Stimulated activated CD4-positive, alpha-beta T cell treated with anti-CD3 and anti-CD28 coated beads, Interleukin-4, amount 100 ng/mL, for 4 hours (primary cell): ENCODE results near the gene RUFY3.
"Not testable (repeated sequence)": the region's sequence is repeated elsewhere in the genome, so short reads cannot be mapped to it uniquely, and the experiment has no call there.

Experiments used
- DNase-seq, 2 experiments: peaks; one replicate each; pipeline ENCODE4 v3.0.0-alpha.2; 2020

Gene RUFY3

DNA sequence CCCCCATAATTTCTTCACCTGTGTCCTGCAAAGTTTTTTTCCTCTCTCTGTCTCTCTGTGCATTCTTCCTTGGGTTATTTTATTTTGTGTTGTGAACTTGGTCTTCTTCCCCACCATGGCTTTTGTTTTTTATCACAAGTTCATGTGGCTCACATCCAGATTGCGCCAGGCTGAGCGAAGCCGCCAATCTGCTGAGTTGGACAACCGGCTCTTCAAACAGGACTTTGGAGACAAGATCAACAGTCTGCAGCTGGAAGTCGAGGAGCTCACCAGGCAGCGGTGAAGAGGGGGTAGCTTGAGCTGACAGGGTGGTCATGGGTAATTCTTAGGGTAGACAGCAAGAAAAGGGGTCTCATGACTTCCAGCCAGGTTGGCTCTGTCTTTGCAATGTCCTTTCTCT is 71.9 kb downstream of the RUFY3 start:
- DNase-seq: no peak

- DNase-seq: no peak
Observed at GRCh38 chr4:70801265-70801809, 79.6 kb downstream of the RUFY3 start.

DNA sequence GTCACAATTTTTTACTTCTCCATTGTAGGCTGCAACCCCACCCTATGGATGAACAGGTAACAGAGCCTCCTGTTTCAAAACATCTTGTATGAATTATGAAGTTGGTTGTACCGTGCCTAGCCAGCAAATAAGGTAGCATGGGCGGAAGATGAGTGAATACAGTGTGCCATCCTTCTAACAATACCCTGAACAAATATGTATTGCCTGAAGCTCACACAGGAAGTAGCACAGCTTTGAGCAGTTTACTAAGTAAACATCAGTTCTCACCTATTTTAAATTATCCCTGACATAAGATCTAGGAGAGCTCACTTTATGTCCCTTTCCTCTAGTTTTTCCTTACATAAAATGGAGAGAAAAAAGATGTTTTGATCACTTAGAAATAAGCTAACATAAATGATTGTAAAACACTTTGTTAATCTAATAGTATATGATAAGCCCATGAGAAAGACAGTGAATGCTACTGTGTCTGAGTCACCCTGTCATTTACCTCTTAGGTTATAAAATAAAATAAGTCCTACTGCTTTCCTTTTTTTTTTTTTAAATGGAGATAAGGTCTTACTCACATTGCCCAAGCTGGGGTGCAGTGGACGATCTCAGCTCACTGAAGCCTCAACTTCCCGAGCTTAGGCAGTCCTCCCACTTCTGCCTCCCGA is 81.3 kb downstream of the RUFY3 start:
- no peak for DNase-seq

DNA sequence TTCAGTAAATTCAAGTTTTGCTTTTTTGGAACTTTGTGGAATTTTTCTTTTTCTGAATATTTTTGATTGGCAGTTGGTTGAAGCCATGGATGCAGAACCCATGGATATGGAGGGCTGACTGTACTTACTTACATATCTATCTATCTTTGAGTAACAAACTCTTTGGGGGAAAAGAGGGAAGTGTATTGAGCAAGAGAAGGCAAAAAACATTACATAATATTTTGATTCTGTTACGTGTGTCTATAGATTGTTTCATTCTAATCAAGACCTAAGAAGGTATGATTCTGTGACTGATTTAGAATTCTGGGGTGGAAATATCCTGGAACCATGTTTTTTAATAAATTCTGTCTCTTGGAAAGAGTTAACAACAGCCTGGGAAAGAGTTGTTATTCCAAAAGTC is 86.4 kb downstream of the RUFY3 start:
- no peak for DNase-seq

- no peak for DNase-seq
Observed at GRCh38 chr4:70815370-70815769, 93.6 kb downstream of the RUFY3 start.

- DNase-seq: no peak
Observed at GRCh38 chr4:70816894-70817293, 95.1 kb downstream of the RUFY3 start.

DNA sequence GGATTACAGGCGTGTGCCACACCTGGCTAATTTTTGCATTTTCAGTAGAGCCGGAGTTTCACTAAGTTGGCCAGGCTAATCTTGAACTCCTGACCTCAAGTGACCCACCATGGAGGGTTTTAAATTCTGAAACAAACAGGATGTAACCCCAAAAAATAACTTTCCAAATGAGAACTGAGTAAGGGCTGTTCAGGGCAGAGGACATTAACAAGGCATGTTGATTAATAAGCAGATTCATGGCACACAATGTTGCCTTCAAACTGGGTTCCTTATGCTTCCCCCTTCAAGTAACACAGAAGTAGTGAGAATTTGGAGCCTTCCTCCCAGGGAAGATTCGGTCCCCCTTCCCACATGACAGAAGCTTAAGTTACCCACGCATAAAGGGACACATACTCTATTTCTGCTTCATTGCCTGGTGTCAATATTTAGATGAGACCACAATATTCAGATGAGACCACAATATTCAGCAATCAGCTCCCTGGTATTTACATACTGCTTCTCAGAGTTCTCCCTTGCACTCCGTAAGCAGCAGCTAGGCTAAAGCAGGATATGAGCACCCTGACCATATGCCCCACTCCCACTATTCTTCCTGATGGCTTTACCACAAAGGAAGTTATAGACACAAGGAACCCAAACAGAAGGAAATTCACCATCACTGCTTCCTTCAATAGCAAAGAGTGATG is 96.5 kb downstream of the RUFY3 start:
- DNase-seq: no peak

- DNase-seq: no peak
Observed at GRCh38 chr4:70818921-70819320, 97.2 kb downstream of the RUFY3 start.

DNA sequence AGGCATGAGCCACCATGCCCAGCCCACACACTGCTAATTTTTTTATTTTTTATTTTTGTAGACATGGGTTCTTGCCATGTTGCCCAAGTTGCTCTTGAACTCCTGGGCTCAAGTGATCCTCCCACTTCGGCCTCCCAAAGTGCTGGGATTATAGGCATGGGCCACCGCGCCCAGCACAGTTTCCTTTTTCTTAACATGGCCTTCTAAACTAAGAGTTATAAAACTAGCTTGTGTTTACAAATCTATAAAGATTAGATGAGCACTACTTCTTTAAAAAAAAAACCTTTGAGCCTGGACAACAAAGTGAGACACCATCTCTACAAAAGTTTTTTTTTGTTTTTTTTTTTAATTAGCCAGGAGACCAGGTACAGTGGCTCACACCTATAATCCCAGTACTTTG is 107.3 kb downstream of the RUFY3 start:
- DNase-seq: no peak

GRCh38 chr4:70829492-70829891 is 107.7 kb downstream of the RUFY3 start:
- no peak for DNase-seq

- DNase-seq: no peak
Observed at GRCh38 chr4:70830054-70830453, 108.3 kb downstream of the RUFY3 start.

DNA sequence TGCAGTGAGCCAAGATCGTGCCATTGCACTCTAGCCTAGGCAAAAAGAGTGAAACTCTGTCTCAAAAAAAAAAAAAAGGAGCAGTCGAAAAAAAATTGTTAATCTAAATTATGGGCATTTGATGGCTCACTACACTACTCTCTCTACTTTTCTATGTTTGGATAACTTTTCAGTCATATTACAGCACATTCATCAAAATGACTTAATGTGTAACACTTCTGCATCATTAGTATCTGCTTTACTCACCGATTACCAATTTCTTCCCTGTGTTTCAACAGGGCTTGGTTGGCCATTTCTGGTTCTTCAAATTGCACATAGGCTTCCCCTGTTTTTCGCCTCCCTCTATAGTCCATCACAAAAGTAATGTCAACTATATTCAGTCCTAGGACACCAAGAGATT is 109.5 kb downstream of the RUFY3 start:
- DNase-seq: no peak

DNA sequence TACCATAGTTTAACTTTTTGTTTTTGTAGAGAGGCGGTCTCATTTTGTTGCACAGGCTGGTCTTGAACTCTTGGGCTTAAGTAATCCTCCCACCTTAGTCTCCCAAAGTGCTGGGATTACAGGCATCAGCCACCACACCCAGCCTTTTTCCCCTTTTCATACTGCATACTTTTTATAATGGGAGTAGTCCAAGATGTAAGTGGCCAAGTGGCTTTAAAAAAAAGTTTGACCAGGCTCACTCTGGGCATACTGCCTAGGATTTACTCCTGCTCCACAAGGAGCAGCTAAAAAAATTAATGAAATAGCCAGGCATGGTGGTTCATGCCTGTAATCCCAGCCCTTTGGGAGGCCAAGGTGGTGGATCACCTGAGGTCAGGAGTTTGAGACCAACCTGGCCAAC is 111.9 kb downstream of the RUFY3 start:
- DNase-seq: no peak

GRCh38 chr4:70836081-70836480 is 114.3 kb downstream of the RUFY3 start:
- DNase-seq: no peak

DNA sequence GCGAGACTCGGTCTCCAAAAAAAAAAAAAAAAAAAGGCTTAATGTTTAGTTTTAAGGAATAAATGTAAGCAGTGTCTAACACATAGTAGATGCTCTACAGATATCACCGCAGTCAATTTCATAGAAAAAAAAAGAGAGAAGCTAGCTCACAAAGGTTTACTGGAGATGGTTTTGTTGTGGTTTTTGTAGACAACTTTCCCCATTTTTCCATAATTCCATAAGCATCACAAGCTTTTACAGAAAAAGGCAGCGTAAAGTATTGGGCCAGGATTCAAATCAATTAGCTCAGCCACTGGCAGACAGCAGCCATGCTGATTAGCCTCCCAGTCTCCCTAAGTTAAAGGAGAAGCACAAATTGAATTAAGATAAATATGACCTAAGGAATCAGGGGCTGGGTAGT is 116.4 kb downstream of the RUFY3 start:
- no peak for DNase-seq

- DNase-seq: peak; percentile 63 to 67
Observed at GRCh38 chr4:70838666-70839588, 117.2 kb downstream of the RUFY3 start.

GRCh38 chr4:70839589-70840093 is 117.9 kb downstream of the RUFY3 start, which contains the start of gene GRSF1:
Gene GRSF1, minus strand, starts transcription at chr4:70839890. Its CDS starts 63 bp downstream, at chr4:70839827.
- DNase-seq: peak; percentile 91 to 92

- DNase-seq: peak; percentile 60 to 66
Observed at GRCh38 chr4:70840137-70840536, 118.4 kb downstream of the RUFY3 start.

- DNase-seq: not testable (repeated sequence)
Observed at GRCh38 chr4:70840631-70841030, 118.9 kb downstream of the RUFY3 start.

GRCh38 chr4:70841211-70841610 is 119.4 kb downstream of the RUFY3 start:
- DNase-seq: no peak

- DNase-seq: no peak
Observed at GRCh38 chr4:70841951-70842350, 120.2 kb downstream of the RUFY3 start.

GRCh38 chr4:70842761-70843435 is 121.1 kb downstream of the RUFY3 start:
- no peak for DNase-seq
